ENCODE measurements around the gene DCP1A. TPM values are rescaled to one million over a fixed set of nuclear protein-coding genes. Genes with fewer than 3 reads are reported as not detected.

The DCP1A gene
- total and polyA plus RNA-seq, 2 donors (not counting 3 experiments of a cell fraction or from before 2014, with no cell fraction given) = 32.3 to 38.0 TPM

DNA sequence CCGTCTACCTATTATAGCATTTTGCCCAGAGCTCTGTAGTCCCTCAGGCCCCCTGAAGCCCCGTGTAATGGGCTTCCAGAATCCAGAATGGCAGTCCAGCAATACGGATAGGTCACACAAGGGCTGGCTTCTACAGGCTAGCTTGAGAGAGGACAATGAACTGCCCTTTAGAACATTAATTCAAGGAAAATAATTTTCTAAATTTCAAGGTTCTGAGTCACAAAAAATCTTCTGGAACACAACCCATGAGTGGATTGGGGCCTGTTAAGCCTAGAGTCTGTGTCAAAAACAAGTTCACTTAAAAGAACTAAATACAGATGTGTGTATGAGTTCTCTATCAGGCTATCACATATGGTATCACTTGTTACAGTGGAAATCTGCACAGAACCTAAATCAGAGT is 28.8 kb downstream of the DCP1A start:
- Histone ChIP-seq H3K9ac (replicated peaks; ENCODE audit: extremely low read depth, insufficient read depth, low read length) (no peak overlapping the region), H2AFZ (ENCODE audit: low read depth, low read length) (no peak overlapping the region), H3K27me3 (ENCODE audit: control insufficient read depth in 2 of 2, insufficient read depth in 2 of 2, low read length in 2 of 2) (no peaks in the 10 kb centered on the region), H3K27ac (ENCODE audit: insufficient read depth, low read depth, low read length) (no peak overlapping the region), H3K36me3 (ENCODE audit: control insufficient read depth in 2 of 2, extremely low read depth in 1 of 2, insufficient read depth in 2 of 2, low read length in 2 of 2) (peaks cover 7 to 12% of the 10 kb centered on the region in 2 experiments), H4K20me1 (replicated peaks; ENCODE audit: control insufficient read depth, extremely low read depth, insufficient read depth, low read length) (no peaks in the 10 kb centered on the region), H3K4me2 (ENCODE audit: insufficient read depth, low read length) (no peak overlapping the region), H3K79me2 (ENCODE audit: control insufficient read depth, insufficient read depth, low read length) (peaks cover 16% of the 10 kb centered on the region), H3K9me1 (replicated peaks; ENCODE audit: control insufficient read depth, extremely low read depth, insufficient read depth, low read length) (no peaks in the 10 kb centered on the region), H3K4me3 (replicated peaks in 1 of 3; ENCODE audit: insufficient read depth in 1 of 3, low read depth in 1 of 3, low read length in 3 of 3) (no peak overlapping the region), H3K9me3 (replicated peaks; ENCODE audit: control insufficient read depth, insufficient read depth, low read length) (no peaks in the 10 kb centered on the region), H3K4me1 (ENCODE audit: control insufficient read depth, extremely low read depth, insufficient read depth, low read length) (no peaks in the 10 kb centered on the region)
- ChIA-PET CTCF (no interaction called here), POLR2A (no interaction called here)
- FAIRE-seq (no peak), DNase-seq (ENCODE audit: low read depth, low spot score) (no peak)
- TF ChIP-seq EZH2 (IDR thresholded peaks at IDR 0.05; ENCODE audit: borderline replicate concordance, low read depth, low read length, severe bottlenecking) (no peak), POLR2AphosphoS5 (IDR thresholded peaks at IDR 0.05; ENCODE audit: insufficient read depth, low read depth, low read length) (no peak), FOS (IDR thresholded peaks at IDR 0.05; ENCODE audit: borderline replicate concordance, insufficient read depth, low read length) (no peak), POLR2A (IDR thresholded peaks at IDR 0.05; ENCODE audit: low read depth, low read length) (no peak), JUN (IDR thresholded peaks at IDR 0.05; ENCODE audit: borderline replicate concordance, insufficient read depth, insufficient read length, low read depth) (no peak), GATA2 (IDR thresholded peaks at IDR 0.05; ENCODE audit: insufficient read depth, insufficient read length, low read depth, low read length) (no peak), MYC (IDR thresholded peaks at IDR 0.05; ENCODE audit: low read depth, low read length) (no peak)
- TF ChIP-seq, protein P1, sequence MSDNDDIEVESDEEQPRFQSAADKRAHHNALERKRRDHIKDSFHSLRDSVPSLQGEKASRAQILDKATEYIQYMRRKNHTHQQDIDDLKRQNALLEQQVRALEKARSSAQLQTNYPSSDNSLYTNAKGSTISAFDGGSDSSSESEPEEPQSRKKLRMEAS (IDR thresholded peaks at IDR 0.05; ENCODE audit: insufficient read depth, insufficient read length) = no peak
- TF ChIP-seq, protein P2, sequence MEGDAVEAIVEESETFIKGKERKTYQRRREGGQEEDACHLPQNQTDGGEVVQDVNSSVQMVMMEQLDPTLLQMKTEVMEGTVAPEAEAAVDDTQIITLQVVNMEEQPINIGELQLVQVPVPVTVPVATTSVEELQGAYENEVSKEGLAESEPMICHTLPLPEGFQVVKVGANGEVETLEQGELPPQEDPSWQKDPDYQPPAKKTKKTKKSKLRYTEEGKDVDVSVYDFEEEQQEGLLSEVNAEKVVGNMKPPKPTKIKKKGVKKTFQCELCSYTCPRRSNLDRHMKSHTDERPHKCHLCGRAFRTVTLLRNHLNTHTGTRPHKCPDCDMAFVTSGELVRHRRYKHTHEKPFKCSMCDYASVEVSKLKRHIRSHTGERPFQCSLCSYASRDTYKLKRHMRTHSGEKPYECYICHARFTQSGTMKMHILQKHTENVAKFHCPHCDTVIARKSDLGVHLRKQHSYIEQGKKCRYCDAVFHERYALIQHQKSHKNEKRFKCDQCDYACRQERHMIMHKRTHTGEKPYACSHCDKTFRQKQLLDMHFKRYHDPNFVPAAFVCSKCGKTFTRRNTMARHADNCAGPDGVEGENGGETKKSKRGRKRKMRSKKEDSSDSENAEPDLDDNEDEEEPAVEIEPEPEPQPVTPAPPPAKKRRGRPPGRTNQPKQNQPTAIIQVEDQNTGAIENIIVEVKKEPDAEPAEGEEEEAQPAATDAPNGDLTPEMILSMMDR (IDR thresholded peaks at IDR 0.05; ENCODE audit: extremely low read depth in 1 of 2, insufficient read depth in 1 of 2, low read depth in 1 of 2, low read length in 2 of 2) = no peak
- dilution Hi-C loops (cut with MboI; ENCODE audit: extremely low pct_ligation_motif_present, low sequenced_read_pairs) (no loop called here), intact Hi-C loops (cut with micrococcal nuclease) (no loop called here)
- BruUV-seq (replicated peaks) = no TSS peak

All from endothelial cell of umbilical vein (primary cell).